Tibial artery (tissue), 4 donors: ENCODE results near the gene CNEP1R1.

Experiments used
- DNase-seq, 2 donors: peaks; one replicate each; pipeline ENCODE4 v3.0.0-alpha.2; 2019
- H3K27ac ChIP-seq, 2 donors: fragments of 200-600 bp; sonication (generic) in 1 of 2; 1 replicate in 1 of 2; 2 replicates in 1 of 2; pipeline ENCODE4 v1.5.1; 2018 to 2019; ENCODE audit warnings: mild to moderate bottlenecking in 1 of 2
- H3K27me3 ChIP-seq, 2 donors: fragments of 200-600 bp; sonication (generic) in 1 of 2; one replicate each; pipeline versions ENCODE4 v1.5.1 to v1.6.0; 2016 to 2019
- H3K36me3 ChIP-seq, 3 donors: fragments of 200-600 bp; sonication (generic) in 2 of 3; one replicate each; pipeline ENCODE4 v1.5.1; 2016 to 2019; ENCODE audit warnings: mild to moderate bottlenecking in 2 of 3
- H3K4me1 ChIP-seq, 4 donors: fragments of 200-600 bp; sonication (generic) in 2 of 4; 1 replicate in 3 of 4; 2 replicates in 1 of 4; pipeline ENCODE4 v1.5.1; 2016 to 2019
- H3K4me3 ChIP-seq, 2 donors: fragments of 200-600 bp; sonication (generic) in 1 of 2; 1 replicate in 1 of 2; 2 replicates in 1 of 2; pipeline ENCODE4 v1.5.1; 2018 to 2019; ENCODE audit warnings: mild to moderate bottlenecking in 2 of 2
- H3K9me3 ChIP-seq, 3 donors: fragments of 200-600 bp; sonication (generic) in 1 of 3; one replicate each; pipeline ENCODE4 v1.5.1; 2016 to 2019
- CTCF ChIP-seq, 2 experiments: fragments of 200-600 bp in 1 of 2; fragments of 450-650 bp in 1 of 2; IDR thresholded peaks; one replicate each; pipeline ENCODE4 v1.5.1; 2017 to 2019; ENCODE audit warnings: antibody characterized with exemption in 2 of 2, mild to moderate bottlenecking in 1 of 2, moderate library complexity in 1 of 2
- intact Hi-C: fragments of 100-400 bp; cut with DNase I; formaldehyde crosslinking; loops from one replicate; pipeline ENCODE4 v1.15.0; 2023; ENCODE audit warnings: low total_unique reads

CNEP1R1 gene, protein sequence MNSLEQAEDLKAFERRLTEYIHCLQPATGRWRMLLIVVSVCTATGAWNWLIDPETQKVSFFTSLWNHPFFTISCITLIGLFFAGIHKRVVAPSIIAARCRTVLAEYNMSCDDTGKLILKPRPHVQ

GRCh38 chr16:50024684-50025536 lies at the start of gene CNEP1R1:
Gene CNEP1R1, plus strand, starts transcription at chr16:50025225. Its CDS starts 91 bp downstream, at chr16:50025316.
- H3K27me3 ChIP-seq = no peaks in the 10 kb centered on the region
- H3K9me3 ChIP-seq = no peaks in the 10 kb centered on the region
- peaks cover 0 to 23% (median 10%) of the 10 kb centered on the region in 4 donors for H3K4me1 ChIP-seq
- peak within 1 kb of the TSS; percentile 81 to 83 for H3K27ac ChIP-seq
- TF ChIP-seq CTCF (IDR thresholded peaks at IDR 0.05) = peak; percentile 100
- peak within 1 kb of the TSS; percentile 88 to 93 for H3K4me3 ChIP-seq
- intact Hi-C loops = loop anchor here (5.0 to 10.0 kb wide), 3 partner anchors 130 to 337 kb away; partner anchors contain the start of gene TENT4B
- DNase-seq = peak; percentile 93 to 97
- peaks cover 0 to 1% (median 0%) of the 10 kb centered on the region in 3 donors for H3K36me3 ChIP-seq

DNA sequence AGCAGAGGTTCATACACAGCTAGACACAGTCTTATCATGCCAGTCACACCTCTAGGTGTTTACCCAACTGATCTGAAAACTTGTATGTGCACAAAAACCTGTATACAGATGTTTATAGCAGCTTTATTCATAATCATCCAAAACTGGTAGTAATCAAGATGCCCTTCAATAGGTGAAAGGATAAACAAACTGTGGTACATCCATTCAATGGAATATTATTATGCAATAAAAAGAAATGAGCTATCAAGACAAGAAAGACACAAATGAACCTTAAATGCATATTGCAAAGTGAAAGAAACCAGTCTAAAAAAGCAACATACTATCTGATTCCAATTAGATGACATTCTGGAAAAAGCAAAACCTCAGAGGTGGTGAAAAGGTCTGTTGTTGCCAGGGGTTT lies 47.6 kb upstream of the CNEP1R1 start:
- intact Hi-C loops = no loop called here

DNA sequence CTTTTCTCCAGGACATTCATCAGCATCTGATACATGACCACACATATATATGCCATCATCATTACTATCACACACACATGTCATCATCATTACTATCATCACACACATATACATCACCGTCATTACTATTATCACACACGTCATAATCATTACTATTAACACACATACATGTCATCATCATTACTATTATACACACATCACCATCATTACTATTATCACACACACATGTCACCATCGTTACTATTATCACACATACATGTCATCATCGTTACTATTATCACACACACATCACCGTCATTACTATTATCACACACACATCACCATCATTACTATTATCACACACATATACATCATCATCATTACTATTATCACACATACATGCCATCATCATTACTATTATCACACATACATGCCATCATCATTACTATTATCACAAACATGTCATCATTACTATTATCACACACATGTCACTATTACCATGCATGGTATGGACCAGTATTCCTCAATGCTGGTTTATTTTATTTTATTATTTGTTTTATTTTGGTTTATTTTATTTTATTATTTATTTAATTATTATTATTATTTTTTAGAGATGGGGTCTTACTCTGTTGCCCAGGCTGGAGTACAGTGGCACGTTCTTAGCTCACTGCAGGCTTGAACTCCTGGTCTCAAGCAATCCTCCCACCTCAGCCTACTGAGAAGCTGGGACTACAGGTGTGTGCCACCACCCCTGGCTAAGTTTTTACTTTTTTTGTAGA lies 46.3 kb upstream of the CNEP1R1 start:
- DNase-seq = no peak
- H3K27me3 ChIP-seq = peaks cover 0 to 5% of the 10 kb centered on the region in 2 donors
- H3K4me1 ChIP-seq = no peaks in the 10 kb centered on the region
- no peak for TF ChIP-seq CTCF (IDR thresholded peaks at IDR 0.05)
- no peak overlapping the region for H3K4me3 ChIP-seq
- H3K36me3 ChIP-seq = no peaks in the 10 kb centered on the region
- intact Hi-C loops = no loop called here
- H3K9me3 ChIP-seq = peaks cover 0 to 9% (median 0%) of the 10 kb centered on the region in 3 donors
- H3K27ac ChIP-seq = no peak overlapping the region

More for the DNA sequence above, 47.6 kb upstream of the CNEP1R1 start:
- Histone ChIP-seq H3K27me3 (peaks cover 0 to 5% of the 10 kb centered on the region in 2 donors), H3K36me3 (no peaks in the 10 kb centered on the region), H3K4me3 (no peak overlapping the region), H3K9me3 (peaks cover 0 to 9% (median 0%) of the 10 kb centered on the region in 3 donors), H3K4me1 (no peaks in the 10 kb centered on the region), H3K27ac (no peak overlapping the region)
- no peak for TF ChIP-seq CTCF (IDR thresholded peaks at IDR 0.05)
- no peak for DNase-seq

- intact Hi-C loops = no loop called here
- no peak for TF ChIP-seq CTCF (IDR thresholded peaks at IDR 0.05)
Observed at GRCh38 chr16:49980166-49980565, 44.9 kb upstream of the CNEP1R1 start.

DNA sequence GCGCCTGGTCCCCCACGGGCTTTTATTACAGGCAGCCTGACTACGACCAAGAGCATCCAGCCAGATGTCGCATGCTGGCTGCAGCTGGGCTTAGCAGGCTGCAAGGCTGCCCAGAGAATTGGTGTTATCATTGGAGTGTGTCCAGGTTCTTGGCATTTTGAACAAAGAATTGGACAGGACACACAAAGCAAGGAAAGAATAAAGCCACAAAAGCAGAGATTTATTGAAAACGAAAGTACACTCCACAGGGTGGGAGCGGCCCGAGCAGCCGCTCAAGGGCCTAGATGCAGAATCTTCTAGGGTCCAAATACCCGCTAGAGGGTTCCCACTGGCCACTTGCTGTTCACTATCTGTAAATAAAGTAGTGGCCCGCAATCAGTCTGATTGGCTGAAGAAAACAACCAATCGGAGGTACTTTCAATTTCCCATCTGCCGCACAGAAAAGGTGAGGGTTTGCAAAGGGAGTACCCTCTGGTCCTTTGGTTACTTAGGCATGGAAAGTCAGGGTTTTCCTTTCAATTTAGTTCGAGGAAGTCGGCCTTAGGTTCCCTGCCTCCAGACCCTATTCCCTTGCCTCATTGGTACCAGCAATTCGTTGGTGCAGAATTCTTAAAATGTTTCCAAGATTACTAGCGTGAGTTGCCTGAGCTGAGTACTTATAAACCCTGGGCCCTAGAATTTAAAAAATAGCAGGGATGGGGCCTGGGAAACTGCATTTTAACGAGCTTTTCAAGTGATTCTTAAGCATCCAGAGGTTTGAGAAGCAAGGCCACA lies 38.5 kb upstream of the CNEP1R1 start:
- Histone ChIP-seq H3K27me3 (no peaks in the 10 kb centered on the region), H3K4me1 (peaks cover 0 to 8% (median 1%) of the 10 kb centered on the region in 4 donors), H3K36me3 (no peaks in the 10 kb centered on the region), H3K27ac (no peak overlapping the region), H3K9me3 (no peaks in the 10 kb centered on the region), H3K4me3 (peak overlapping the region; percentile 30 to 39)
- TF ChIP-seq CTCF (IDR thresholded peaks at IDR 0.05) = no peak
- intact Hi-C loops = no loop called here
- no peak for DNase-seq

More at GRCh38 chr16:49980166-49980565, 44.9 kb upstream of the CNEP1R1 start:
- H3K27me3 ChIP-seq = peaks cover 0 to 5% of the 10 kb centered on the region in 2 donors
- H3K9me3 ChIP-seq = peaks cover 0 to 9% (median 0%) of the 10 kb centered on the region in 3 donors
- no peaks in the 10 kb centered on the region for H3K4me1 ChIP-seq
- no peak overlapping the region for H3K27ac ChIP-seq
- H3K36me3 ChIP-seq = no peaks in the 10 kb centered on the region
- no peak overlapping the region for H3K4me3 ChIP-seq
- DNase-seq = no peak
